ENCODE results near the gene KCNC3. TPM values are rescaled to one million over a fixed set of nuclear protein-coding genes. Genes with fewer than 3 reads are reported as not detected.

Gene KCNC3
- total and polyA plus RNA-seq, 2 of the 13 experiments (the other 11 are each of a cell fraction or from before 2014, with no cell fraction given) = 0.29 to 1.7 TPM

DNA sequence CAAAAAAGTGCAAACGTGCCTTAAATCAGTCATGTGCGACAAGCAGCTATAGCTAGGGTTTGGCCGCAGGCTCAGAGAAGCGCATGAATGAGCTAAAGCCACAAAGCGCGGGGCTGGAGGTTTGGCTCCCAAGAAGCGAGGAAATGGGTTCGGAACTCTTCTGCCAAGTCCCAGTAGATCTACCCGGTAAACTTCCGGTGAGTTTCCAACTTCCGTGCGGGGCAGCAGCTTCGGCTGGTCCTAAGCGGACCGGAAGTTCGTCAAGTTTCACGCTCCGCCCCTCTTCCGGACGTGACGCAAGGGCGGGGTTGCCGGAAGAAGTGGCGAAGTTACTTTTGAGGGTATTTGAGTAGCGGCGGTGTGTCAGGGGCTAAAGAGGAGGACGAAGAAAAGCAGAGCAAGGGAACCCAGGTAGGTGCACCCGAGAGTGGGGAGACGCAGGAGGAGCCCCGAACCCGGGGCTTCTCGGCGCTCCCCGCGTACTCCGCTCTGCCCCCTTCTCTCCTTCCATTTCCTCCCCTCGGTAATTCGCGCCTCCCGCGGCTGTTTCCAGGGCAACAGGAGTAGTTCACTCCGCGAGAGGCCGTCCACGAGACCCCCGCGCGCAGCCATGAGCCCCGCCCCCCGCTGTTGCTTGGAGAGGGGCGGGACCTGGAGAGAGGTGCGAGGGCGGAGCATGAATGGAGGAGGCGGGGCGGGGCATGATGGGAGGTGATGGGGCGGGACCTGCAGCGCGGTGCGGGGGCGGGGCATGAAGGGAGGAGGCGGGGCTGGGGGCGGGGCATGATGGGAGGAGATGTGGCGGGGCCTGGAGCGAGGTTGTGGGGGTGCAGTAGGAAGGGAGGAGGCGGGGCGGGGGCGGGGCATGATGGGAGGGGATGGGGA, 47.2 kb upstream of the KCNC3 start, which contains the start of gene NR1H2 (continued):
- TF ChIP-seq, protein P1, sequence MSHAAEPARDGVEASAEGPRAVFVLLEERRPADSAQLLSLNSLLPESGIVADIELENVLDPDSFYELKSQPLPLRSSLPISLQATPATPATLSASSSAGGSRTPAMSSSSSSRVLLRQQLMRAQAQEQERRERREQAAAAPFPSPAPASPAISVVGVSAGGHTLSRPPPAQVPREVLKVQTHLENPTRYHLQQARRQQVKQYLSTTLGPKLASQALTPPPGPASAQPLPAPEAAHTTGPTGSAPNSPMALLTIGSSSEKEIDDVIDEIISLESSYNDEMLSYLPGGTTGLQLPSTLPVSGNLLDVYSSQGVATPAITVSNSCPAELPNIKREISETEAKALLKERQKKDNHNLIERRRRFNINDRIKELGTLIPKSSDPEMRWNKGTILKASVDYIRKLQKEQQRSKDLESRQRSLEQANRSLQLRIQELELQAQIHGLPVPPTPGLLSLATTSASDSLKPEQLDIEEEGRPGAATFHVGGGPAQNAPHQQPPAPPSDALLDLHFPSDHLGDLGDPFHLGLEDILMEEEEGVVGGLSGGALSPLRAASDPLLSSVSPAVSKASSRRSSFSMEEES (CRISPR knock-in tag; IDR thresholded peaks at IDR 0.05) = peak; percentile 49; the same call in 1 of the 2 replicates
- TF ChIP-seq ZNF512B (CRISPR knock-in tag; IDR thresholded peaks at IDR 0.05; ENCODE audit: borderline replicate concordance) (no peak), SIN3A (IDR thresholded peaks at IDR 0.05; ENCODE audit: borderline replicate concordance, low read depth, low read length) (0 out of 2 replicates have a peak, but pooled peaks have one; percentile 68), ZSCAN29 (CRISPR knock-in tag; conservative IDR thresholded peaks at IDR 0.05) (no peak), ATRX (CRISPR knock-in tag; IDR thresholded peaks at IDR 0.05; ENCODE audit: borderline replicate concordance) (no peak), ZBTB7B (CRISPR knock-in tag; IDR thresholded peaks at IDR 0.05) (peak; percentile 49), ZNF639 (CRISPR knock-in tag; conservative IDR thresholded peaks at IDR 0.05) (peak; percentile 86), ZNF7 (CRISPR knock-in tag; IDR thresholded peaks at IDR 0.05) (no peak), MTF1 (CRISPR knock-in tag; IDR thresholded peaks at IDR 0.05) (no peak), ZNF816 (CRISPR knock-in tag; IDR thresholded peaks at IDR 0.05; ENCODE audit: borderline replicate concordance) (no peak), NFATC3 (CRISPR knock-in tag; IDR thresholded peaks at IDR 0.05) (peak; percentile 62; the same call in 1 of the 2 replicates), ZNF629 (CRISPR knock-in tag; conservative IDR thresholded peaks at IDR 0.05) (peak; percentile 86), MAF1 (CRISPR knock-in tag; IDR thresholded peaks at IDR 0.05; ENCODE audit: borderline replicate concordance) (no peak), RXRB (CRISPR knock-in tag; IDR thresholded peaks at IDR 0.05; ENCODE audit: borderline replicate concordance) (peak; percentile 70), HIVEP1 (CRISPR knock-in tag; IDR thresholded peaks at IDR 0.05) (peak; percentile 92), THAP7 (CRISPR knock-in tag; IDR thresholded peaks at IDR 0.05) (0 out of 2 replicates have a peak, but pooled peaks have one; percentile 15), ZNF777 (CRISPR knock-in tag; IDR thresholded peaks at IDR 0.05) (peak; percentile 38; the same call in 1 of the 2 replicates), KDM1A (CRISPR knock-in tag; IDR thresholded peaks at IDR 0.05) (no peak), SRSF4 (IDR thresholded peaks at IDR 0.05; ENCODE audit: low read depth, low read length, poor library complexity, severe bottlenecking) (no peak)
- TF ChIP-seq, protein P2, sequence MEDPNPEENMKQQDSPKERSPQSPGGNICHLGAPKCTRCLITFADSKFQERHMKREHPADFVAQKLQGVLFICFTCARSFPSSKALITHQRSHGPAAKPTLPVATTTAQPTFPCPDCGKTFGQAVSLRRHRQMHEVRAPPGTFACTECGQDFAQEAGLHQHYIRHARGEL (CRISPR knock-in tag; IDR thresholded peaks at IDR 0.05) = no peak
- TF ChIP-seq, protein P3, sequence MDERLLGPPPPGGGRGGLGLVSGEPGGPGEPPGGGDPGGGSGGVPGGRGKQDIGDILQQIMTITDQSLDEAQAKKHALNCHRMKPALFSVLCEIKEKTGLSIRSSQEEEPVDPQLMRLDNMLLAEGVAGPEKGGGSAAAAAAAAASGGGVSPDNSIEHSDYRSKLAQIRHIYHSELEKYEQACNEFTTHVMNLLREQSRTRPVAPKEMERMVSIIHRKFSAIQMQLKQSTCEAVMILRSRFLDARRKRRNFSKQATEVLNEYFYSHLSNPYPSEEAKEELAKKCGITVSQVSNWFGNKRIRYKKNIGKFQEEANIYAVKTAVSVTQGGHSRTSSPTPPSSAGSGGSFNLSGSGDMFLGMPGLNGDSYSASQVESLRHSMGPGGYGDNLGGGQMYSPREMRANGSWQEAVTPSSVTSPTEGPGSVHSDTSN (CRISPR knock-in tag; IDR thresholded peaks at IDR 0.05) = no peak

Measured in HepG2 (cell line).